ENCODE measurements around the gene LENG8.

The LENG8 gene

DNA sequence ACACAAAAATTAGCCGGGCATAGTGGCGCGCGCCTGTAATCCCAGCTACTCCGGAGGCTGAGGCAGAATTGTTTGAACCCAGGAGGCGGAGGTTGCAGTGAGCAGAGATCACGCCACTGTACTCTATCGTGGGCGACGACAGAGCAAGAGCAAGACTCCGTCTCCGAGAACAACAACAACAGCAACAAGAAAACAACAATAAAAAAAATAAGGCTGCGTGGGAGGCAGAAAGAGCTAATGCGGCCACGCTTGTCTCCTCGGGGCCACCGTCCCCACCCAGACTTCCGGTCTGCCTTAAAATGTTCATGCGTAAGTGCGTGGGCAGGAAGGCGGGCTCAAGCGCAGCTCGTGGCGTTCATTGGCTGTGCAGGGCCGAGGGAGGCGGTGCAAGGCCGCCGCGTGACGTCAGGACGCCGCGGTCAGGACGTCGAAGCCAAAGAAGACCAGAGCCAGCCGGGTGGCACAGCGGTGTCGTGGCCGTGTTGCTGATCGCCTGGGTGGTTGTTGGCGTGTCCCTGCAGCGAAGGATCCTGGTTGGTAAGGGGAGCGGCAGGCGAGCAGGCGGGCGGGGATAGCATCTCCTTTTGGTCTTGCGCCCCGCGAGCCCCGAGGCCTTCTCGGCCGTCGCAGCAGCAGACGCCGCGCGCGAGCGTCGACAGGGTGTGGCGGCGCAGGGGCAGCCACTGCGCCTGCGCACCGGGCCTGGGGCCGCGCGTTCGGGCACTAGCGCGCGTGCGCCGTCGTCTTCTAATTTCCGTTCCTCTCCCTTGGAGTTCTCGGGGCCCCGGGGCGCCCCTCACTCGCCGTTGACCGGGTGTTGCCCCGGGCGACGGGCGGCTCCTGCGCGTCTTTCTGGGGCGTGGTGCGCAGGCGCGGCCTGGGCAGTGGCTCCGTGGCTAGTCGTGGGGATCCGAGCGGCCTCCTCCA, at the start of gene LENG8:
TSS of gene LENG8 (plus strand) at position 426 of the 927 bp plus-strand sequence. CDS start 2,146 bp downstream, outside the sequence.
- peak; percentile 95 for DNase-seq

DNA sequence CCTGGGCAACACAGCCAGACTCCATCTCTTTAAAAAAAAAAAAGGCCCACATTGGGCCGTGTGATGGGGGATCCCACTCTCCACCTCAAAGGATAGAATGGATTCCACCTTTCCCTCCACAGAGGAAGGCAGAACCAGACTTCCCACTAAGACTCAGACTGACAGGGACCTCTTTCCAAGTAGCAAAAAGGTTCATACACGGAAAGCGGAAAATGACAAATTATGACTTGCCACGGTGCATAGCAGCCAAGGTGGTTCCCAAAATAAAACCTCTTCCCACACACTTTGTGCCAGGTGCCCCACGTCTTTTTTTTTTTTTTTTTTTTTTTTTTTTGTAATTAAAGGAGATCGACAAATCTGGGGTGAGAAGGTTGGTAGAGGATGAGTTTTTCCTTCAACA, 48.1 kb upstream of the LENG8 start:
- no peak for DNase-seq

DNA sequence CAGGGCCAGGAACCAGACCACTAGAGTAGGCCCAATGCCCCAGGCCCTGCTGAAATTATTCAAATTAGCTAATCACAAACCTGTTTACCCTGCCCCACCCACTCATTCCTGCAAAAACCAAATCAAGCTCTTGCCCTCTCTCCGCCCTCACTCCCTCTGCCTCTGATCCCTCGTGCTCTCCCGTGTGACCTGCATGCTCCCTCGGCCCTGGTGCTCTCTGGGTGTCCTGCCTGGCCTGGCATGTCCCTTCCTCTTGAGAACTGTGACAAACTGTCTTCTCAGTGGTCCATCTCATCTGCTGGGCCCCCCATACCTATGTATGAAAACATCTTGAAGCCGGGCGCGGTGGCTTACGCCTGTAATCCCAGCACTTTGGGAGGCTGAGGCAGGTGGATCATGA, 45.9 kb upstream of the LENG8 start:
- DNase-seq = no peak

DNA sequence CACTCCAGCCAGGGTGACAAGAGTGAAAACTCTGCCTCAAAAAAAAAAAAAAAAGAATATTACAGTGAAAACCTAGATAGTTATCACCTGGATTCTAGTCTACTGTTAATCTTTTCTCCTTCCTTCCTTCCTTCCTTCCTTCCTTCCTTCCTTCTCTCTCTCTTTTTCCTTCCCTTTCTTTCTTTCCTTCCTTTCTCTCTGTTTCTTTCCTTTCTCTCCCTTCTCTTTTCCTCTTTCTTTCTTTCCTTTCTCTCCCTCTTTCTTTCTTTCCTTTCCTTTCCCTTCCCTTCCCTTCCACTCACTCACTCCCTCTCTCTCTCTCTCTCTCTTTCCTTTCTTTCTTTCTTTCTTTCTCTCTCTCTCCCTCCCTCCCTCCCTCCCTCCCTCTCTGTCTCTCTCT, 43.4 kb upstream of the LENG8 start:
- no peak for DNase-seq

DNA sequence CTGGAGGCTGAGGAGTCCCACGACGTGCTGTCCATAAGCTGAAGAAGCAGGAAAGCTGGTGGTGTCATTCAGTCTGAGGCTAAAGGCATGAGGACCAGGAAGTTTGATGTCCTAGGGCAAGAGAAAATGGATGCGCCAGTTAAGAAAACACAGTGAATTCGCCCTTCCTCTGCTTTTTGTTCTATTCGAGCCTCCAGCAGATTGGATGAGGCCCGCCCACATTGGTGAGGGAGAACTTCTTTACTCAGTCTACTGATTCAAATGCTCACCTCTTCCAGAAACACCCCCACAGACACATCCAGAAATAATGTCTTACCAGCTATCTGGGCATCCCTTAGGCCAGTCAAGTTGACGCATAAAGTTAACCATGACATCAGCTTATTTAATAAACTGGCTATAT, 41.2 kb upstream of the LENG8 start:
- DNase-seq = no peak

DNA sequence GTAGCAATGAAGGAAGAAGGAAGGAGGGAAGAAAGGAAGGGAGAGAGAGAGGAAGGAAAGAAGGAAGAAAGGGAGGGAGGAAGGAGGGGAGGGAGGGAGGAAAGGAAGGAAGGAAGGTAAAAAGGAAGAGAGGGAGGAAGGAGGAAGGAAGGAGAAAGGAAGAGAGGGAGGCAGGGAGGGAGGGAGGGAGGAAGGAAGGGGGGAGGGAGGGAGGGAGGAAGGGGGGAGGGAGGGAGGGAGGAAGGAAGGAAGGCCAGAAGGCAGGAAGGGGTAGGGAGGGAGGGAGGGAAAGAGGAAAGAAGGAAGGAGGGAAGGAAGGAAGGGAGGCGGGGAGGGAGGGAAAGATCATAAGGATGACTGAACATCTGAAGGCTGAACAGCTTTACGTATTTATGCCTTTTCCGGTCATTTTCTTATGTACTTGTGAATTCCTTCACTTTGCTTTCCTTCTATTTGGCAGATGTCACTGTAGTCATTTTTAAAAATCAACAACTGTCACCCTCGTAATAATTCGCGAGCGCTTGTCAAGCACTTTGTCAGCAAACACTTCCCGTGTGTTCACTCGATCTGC, 40.5 kb upstream of the LENG8 start:
- DNase-seq = no peak

DNA sequence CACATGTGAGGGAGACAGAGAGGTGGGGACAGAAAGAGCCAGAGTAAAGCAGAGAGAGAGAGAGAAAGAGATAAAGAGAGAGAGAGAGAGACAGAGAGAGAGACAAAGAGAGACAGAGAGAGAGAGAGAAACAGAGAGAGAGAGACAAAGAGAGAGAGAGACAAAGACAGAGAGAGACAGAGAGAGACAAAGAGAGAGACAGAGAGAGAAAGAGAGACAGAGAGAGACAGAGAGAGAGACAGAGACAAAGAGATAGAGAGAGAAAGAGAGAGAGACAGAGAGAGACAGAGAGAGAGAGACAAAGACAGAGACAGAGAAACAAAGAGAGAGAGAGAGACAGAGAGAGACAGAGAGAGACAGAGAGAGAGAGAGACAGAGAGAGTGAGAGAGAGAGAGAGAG, 38.0 kb upstream of the LENG8 start:
- no peak for DNase-seq

DNA sequence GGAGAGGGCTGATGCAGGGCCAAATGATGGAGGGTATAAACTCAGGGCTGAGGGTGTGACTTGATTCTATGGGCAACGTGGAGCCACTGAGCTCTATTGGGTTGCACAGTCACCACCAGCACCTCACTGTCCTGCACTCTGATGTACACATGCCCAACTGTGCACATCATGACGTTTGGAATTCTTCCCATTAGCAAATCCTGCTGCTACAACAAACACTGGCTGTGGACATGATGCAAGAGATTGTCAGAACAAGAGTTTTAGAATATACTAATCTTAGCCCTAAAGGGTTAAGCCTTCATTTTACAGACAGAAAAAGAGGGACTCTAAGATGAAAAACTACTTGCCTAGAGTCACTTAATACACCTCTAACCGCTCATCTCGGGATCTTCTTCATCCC, 36.1 kb upstream of the LENG8 start:
- no peak for DNase-seq

DNA sequence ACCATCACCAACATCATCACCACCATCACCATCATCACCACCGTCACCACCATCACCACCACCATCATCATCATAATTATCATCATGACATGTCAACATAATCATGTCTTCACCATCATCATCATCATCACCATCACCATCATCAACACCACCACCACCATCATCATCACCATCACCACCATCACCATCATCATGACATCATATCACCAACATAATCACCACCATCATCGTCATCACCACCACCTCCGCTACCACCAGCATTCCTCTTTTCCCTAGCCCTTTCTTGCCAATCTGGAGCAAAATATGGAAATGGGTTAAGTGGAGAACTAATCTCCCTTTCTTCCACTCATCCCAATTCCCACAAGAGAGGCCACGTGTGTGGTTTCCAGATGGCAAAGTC, 34.8 kb upstream of the LENG8 start:
- DNase-seq = no peak

DNA sequence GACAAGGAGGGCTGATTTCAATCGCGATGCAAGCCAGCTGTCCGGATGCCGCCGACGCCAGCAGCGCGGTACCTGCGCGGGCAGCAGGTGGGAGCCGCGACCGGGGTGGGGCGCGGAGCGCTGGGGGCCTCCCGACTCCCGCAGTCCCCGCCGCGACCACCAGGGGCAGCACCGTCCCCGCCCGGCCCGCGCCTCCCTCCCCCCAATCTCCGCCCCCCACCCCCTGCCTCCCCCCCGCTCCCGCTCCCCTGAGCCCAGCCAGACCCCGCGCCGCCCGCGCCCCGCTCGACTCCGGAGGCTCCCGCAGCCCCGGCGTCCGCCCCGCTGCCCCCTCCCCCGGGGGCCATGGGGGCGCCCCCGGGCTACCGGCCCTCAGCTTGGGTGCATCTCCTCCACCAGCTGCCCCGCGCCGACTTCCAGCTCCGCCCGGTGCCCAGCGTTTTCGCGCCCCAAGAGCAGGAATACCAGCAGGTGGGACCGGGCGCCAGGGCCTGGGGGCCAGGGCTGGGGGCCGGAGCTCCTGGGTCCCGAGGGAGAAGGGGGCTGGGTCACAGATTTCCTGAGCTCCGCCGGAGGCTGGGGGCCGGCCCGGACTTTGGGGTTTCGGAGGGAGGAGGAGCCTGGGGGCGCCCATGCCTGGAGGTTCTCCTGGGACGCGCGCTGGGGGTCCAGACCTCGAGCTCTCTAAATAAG, 33.6 kb upstream of the LENG8 start, which contains the start of gene TTYH1:
TSS of gene TTYH1 (plus strand) at position 257 of the 693 bp plus-strand sequence. CDS start at position 346, 89 bp downstream.
- DNase-seq = no peak

DNA sequence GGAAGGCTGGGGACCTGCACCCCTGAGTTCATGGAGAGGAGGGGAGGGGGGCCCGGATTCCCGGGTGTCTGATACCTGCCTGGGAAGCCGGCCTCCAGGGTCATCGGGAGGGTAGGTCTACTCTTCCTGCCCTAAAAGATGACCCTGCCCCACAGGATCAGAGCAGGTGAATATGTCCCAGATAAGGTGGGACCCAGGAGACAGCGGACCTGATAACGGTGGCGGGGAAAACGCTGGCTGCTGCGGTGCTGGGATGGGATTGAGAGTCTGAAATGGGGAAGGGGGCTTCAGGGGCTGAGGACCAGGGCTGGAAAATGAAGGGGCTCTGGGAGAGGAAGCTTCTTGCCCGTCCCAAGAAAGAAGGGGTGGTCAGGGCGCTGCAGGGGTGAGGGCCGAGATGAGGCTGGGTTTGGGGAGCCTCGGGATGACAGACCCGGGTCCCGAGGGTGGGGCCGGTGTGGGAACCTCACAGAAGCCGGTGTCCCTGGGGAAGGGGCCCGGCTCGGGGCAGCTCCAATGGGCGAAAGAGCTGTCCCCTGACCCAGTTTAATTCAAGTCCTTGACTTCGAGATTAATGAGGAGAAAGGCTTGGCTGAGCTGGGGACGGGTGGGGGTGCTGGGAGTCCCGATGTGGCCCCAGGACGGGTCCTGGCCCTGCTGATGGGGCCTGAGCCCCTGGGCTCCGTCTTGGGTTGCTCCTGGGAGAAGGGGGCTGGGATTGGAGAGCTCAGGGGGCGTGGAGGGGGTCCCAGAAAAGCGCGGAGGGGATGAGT, 32.9 kb upstream of the LENG8 start:
- no peak for DNase-seq

DNA sequence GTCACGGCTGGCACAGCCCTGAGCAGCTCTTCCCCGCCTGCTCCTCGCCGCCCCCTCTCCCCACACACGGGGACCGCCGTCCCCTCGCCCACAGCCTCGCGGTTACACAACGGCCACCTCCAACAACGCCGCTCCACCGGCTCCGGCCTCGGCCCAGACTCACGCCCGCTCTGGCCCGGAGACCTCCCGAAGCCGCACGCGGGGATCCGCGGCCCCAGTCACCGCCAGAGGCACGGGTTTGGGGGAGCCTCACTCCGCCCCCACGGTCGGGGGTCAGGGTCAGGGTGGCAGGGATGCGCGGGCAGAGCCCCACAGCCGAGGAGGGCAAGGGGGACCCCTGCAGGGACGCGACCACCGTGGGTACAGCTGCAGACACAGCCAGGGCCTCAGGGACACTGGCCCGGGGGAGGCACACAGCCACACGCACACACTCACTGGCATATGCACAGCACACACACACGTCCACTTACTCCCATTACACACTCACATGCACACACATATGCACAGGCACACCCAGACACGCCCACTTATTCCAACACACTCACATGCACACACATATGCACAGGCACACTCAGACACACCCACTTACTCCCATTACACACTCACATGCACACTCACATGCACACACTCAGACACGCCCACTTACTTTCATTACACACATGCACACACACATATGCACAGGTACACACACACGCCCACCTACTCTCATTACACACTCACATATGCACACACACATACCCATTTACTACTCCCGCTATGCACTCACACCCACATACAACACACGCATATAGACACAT, 32.1 kb upstream of the LENG8 start:
- DNase-seq = no peak

DNA sequence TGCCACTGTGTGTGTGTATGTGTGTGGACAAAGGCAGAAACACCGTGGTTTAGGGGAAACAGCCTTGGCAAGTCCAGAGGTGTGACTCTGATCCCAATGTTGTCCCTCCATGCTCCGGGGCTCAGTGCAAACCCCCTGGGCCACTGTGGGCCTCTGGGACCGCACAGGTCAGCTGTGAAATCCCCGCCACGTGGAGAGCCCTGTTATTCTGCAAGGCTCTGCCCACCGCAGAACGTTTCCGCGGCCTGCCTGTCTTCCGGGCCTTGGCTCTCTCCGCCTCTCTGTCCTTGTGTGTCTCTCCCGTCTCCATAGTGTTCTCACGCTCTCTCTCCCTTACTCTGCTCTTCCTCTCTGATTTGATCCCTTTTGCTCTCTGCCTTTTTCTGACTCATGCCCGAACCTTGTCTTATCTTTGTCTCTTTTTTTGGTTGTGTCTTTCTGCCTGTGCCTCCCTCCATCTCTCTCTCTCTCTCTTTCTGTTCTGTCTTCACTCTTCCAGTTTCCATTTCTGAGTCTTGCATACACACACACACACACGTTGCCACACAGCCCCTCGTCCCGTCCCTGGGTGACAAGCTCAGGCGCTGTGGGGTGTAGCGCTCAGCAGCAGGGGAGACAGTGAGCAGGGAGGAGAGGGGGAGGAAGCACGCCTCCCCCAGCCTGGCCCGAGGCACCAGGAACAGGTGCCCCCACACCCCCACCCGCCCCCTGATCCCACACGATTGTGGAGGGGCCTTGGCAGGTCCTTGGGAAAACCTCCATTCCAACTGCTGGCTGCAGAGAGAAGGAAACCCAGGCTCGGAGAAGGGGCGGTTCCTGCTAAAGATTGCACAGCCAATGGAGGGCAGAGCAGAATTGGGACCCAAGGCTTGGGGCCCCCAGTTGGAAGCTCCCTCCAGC, 30.7 kb upstream of the LENG8 start:
- DNase-seq = no peak

DNA sequence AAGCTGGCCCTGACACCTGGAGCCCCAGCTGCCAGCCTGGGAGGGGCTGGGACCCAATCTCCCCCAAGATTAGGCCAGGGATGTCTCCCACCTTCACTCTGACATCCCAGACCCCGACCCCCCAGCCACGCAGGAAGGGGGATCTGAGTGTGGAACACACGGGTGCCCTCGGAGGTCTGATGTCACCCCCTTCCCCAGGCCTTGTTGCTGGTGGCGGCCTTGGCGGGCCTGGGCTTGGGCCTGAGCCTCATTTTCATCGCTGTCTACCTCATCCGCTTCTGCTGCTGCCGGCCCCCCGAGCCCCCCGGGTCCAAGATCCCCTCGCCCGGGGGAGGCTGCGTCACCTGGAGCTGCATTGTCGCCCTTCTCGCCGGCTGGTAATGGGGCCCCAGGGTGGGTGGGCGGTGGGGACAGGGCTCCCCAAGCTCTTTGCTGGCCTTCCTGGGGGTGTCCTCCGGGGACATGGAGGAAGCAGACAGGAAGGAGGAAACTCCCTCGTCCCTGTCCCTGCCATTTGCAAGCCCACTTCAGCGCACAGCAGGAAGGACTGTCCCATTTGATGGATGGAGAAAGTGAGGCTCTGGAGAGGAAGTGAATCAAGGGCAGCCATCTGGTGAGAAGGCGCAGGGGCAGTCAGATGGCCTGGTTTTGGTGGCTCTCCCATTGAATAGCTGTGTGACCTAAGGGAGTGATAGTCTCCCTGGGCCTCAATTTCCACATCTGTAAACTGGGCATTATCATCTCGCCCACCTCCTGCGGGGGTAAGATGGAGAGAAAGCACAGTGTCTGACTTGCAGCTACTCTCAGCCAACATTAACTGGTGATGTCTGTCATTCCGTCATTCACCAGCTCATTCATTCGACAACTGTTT, 29.8 kb upstream of the LENG8 start:
- no peak for DNase-seq

DNA sequence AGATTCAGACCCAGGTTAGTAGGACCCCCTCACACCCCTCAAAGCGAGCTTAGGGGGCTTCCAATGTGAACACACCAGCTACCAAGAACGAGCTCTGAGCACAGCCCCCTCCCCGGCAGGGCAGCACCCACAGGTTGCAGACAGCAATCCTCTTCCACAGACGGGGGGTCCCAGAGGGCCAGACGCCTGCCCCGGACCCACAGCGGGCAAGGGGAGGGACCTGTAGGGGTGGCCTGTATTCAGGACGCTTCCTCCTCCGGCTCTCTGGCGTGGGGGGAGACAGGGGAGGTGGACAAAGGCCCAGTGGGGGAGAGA, 29.0 kb upstream of the LENG8 start:
- DNase-seq = no peak

DNA sequence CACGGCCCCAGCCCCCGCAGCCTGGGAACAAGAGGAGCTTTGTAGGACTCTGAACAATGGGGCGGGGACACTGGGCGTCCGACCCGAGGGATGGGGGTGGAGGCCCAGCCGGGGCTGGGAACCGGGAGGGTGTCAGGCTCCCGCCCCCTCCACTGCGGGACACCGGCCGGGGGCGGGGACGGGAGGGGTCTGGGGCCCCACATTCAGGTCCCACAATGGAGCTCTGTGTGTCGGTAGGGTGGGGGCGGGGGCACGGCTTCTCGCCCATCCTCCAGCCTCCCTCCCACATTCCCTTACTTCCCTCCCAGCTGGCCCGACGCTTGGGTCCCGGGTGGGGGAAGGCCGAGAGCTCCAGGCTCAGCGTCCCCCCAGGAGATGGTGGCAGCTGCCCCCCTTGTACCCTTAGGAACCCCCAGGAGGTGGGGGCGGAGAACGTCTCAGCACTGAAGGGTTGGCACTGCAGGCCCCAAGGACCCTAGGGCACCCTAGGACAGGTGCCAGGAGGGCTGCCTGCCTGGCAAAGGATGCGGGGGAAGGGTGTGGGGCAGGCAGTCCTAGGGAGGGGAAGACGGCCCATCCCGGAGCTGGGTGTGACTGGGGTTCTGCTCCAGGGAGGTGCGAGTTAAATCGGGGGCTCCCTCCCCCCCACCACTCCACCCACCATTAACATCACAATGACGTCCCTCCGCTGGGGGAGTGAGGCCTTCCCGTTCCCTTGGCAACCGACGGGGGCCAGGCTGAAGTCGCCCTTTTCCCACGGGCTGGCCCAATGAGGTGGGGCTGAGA, 28.4 kb upstream of the LENG8 start:
- no peak for DNase-seq

DNA sequence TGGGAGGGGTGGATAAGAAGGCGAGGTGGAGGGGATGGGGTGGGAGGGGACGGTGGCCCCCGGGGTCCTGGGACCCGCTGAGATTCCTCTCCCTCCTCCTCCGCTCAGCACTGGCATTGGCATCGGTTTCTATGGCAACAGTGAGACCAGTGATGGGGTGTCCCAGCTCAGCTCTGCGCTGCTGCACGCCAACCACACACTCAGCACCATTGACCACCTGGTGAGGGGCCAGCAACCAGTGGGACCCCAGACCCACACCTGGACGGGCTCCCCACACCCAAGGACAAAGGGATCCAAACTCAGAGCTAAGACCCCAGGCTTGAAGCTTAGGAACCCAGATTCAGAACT, 27.9 kb upstream of the LENG8 start:
- no peak for DNase-seq

DNA sequence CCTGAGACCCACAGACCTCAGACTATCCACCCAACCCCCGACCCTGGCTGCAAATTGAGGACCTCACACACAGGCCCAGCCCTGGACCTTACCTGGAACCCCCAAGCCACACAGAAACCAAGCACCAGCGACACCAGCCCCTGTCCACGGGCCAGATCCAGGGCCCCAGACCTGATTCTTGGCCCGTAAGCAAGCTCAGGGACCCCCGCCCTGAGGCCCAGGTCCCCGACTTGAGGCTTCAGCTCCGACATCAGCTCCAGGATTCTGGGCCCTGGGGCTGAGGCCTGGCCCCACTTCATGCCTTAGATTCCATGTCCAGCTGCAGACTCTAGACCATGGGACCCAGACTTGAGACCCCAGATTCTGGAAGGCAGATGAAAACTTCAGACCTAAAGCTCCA, 27.5 kb upstream of the LENG8 start:
- no peak for DNase-seq

DNA sequence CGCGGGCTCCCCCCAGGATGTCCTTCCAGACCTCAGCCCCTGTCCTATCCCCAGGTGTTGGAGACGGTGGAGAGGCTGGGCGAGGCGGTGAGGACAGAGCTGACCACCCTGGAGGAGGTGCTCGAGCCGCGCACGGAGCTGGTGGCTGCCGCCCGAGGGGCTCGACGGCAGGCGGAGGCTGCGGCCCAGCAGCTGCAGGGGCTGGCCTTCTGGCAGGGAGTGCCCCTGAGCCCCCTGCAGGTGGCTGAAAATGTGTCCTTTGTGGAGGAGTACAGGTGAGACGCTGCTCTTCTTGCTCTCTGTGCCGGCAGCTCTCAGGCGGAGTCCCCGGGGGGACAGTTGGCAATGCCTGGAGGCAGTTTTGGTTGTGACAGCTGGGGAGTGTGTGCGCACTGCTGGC, 26.9 kb upstream of the LENG8 start:
- DNase-seq = peak; percentile 40

DNA sequence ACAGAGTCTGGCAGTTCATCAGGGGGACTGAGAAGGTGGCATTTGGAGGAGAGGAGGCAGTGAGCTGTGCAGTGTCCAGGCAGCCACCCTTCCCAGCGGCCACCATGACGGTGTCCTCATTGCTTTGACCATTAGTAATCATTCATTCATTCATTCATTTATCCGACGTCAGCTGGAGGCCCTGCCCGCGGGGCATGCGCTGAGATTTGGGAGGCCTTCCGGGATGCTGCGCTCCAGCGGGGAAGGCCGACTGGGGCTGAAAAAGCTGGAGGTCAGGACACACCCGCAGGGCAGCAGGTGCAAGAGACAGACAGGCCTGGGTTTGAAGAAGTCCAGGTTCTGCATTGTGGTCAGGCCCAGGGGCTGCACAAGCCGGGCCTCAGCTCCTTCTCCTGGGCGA, 24.8 kb upstream of the LENG8 start:
- DNase-seq = no peak

All from NCI-H2171 (cell line).